ENCODE measurements around the gene GNAS.

The GNAS gene

GRCh38 chr20:58853976-58854637 lies 1.6 kb downstream of the GNAS start:
- no peak for DNase-seq (ENCODE audit: low read depth)

GRCh38 chr20:58854638-58855471 lies 2.3 kb downstream of the GNAS start:
- DNase-seq (ENCODE audit: low read depth): no peak

GRCh38 chr20:58855506-58856389 lies 3.2 kb downstream of the GNAS start:
- no peak for DNase-seq (ENCODE audit: low read depth)

- DNase-seq (ENCODE audit: low read depth): no peak
Observed at GRCh38 chr20:58863044-58863790, 10.7 kb downstream of the GNAS start.

- DNase-seq (ENCODE audit: low read depth): no peak
Observed at GRCh38 chr20:58864346-58864745, 11.8 kb downstream of the GNAS start.

- DNase-seq (ENCODE audit: low read depth): no peak
Observed at GRCh38 chr20:58865843-58866242, 13.3 kb downstream of the GNAS start.

GRCh38 chr20:58867211-58867610 lies 14.7 kb downstream of the GNAS start:
- DNase-seq (ENCODE audit: low read depth): no peak

GRCh38 chr20:58868795-58869194 lies 16.3 kb downstream of the GNAS start:
- DNase-seq (ENCODE audit: low read depth): no peak

GRCh38 chr20:58869662-58870227 lies 17.2 kb downstream of the GNAS start:
- DNase-seq (ENCODE audit: low read depth): no peak

- DNase-seq (ENCODE audit: low read depth): no peak
Observed at GRCh38 chr20:58870293-58871014, 17.9 kb downstream of the GNAS start.

- DNase-seq (ENCODE audit: low read depth): no peak
Observed at GRCh38 chr20:58871533-58872102, 19.1 kb downstream of the GNAS start.

GRCh38 chr20:58874469-58874868 lies 22.0 kb downstream of the GNAS start:
- no peak for DNase-seq (ENCODE audit: low read depth)

- no peak for DNase-seq (ENCODE audit: low read depth)
Observed at GRCh38 chr20:58875111-58875510, 22.6 kb downstream of the GNAS start.

- peak; percentile 56 for DNase-seq (ENCODE audit: low read depth)
Observed at GRCh38 chr20:58875541-58876134, 23.1 kb downstream of the GNAS start.

- no peak for DNase-seq (ENCODE audit: low read depth)
Observed at GRCh38 chr20:58876437-58876836, 23.9 kb downstream of the GNAS start.

GRCh38 chr20:58877050-58877975 lies 24.8 kb downstream of the GNAS start:
- DNase-seq (ENCODE audit: low read depth): no peak

GRCh38 chr20:58877976-58878360 lies 25.5 kb downstream of the GNAS start:
- no peak for DNase-seq (ENCODE audit: low read depth)

- DNase-seq (ENCODE audit: low read depth): no peak
Observed at GRCh38 chr20:58878399-58878798, 25.9 kb downstream of the GNAS start.

GRCh38 chr20:58880441-58880840 lies 27.9 kb downstream of the GNAS start:
- DNase-seq (ENCODE audit: low read depth): no peak

Data from HS-5 (cell line).